HG03469 (cell line): ENCODE results near the gene PEX16.

Experiments used
- ATAC-seq: cut with Tn5 transposase; IDR thresholded peaks from one replicate; pipeline ENCODE4 v1.9.1; 2021; ENCODE audit warnings: mild to moderate bottlenecking, moderate library complexity, moderate number of reproducible peaks; ENCODE audit not compliant: unreplicated experiment

The PEX16 gene

DNA sequence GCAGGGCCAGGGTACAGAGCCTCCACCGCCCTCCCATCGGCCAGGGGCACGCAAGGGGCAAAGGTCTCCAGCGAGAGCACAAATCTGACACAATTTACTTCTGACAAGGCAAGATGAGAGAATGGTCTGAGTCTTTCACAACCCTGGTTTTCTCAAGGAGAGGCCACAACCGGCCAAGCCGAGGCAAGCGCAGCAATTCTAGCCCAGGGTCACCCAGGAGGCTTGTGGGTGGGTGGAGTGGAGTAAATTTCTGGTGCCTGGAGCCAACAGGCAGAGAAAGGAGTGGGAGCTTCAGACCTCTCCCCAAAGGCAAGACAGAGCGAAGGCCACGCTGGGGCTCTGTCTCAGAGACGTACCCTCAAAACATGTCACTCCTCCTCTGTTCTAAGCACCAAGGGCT, 14.1 kb upstream of the PEX16 start:
- no peak for ATAC-seq

DNA sequence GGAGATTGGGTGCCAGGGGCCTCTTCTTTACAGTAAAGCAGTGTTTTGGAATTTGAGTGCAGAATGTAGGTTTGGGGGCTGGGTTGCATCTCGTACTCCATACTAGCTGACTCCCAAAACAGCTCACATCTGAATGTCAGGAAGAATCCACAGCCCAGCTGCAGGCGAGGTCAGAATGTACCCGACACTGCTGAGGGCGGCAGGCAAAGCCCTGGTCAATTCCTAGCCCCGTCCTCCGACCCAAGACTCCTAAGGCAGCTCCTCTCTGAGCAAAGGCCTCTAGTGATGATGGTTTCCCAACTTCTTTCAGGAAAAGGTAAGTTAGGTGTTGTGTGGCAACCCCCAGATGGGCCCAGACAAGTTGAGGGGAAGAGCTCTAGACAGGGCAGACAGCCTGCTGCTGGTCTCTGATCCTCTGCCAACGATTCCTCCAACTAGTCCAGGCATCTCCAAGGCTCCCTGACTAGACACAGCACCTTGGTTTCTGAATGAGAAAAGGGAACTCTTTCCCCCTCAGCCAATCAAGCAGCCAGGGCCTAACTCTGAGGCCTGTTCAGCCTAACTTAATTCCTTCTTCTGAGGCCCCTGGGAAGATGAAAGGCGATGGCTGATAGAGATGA, 13.4 kb upstream of the PEX16 start:
- ATAC-seq, result no peak

DNA sequence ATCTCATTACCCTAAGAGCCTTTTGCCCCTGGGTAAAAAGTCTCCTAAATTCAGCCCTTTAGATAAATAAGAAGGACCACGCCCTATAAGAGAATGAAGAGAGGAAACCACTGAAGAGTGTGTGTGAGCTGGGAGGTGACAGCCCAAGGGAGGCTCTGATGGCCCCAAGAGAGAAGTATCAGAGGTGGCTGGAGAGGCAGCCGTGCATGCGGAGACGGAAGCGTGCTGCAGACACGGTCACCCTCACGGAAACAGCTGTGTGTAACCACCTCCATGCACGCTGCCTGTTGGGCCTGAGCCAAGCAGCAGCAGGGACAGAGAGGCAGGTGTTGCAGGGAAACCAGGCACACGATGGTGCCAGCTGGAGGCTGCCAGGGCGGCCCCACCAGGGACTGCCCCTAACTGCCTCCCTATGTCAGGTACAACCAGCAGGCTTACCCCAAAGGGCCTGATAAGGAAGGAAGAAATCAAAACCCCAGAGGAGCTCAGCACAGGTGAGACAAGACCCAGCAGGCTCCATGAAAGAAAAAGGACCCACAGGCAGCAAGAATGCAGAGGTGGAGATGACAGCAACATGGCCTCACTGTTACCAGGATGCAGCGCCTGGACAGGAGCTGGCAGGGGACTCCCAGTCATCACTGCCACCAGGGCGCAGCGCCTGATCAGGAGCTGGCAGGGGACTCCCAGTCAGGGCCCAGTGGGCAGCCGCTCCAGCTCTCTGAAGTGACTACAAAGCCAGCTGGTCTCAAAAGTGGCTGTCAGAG, 12.5 kb upstream of the PEX16 start:
- peak; percentile 89 for ATAC-seq

DNA sequence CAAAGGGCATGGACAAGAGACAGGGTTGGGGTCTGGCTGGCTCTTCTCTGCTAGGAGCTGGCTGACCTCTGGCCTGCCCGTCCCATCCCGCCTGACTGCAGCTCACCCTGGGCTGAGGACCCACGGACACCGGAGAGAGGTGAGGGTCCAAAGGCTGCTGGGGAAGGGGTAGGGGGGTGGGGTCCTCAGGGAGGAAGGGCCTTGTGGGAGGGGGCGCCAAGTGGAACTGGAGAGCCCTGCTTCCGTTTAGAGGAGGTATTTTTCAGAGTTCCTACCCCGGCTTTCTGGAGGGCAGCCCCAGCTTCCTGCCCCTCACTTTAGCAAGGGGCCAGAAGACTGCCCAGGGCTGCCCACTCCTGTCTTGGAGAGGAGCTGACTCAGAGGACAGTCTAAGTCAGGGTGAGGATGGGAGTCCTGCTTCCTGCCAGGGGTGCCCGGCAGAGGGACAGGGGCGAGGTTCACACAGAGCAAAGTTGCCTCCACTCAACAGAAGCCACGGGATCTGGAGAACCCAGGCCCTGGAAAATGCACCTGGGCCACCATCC, 11.9 kb upstream of the PEX16 start:
- peak; percentile 3 for ATAC-seq

DNA sequence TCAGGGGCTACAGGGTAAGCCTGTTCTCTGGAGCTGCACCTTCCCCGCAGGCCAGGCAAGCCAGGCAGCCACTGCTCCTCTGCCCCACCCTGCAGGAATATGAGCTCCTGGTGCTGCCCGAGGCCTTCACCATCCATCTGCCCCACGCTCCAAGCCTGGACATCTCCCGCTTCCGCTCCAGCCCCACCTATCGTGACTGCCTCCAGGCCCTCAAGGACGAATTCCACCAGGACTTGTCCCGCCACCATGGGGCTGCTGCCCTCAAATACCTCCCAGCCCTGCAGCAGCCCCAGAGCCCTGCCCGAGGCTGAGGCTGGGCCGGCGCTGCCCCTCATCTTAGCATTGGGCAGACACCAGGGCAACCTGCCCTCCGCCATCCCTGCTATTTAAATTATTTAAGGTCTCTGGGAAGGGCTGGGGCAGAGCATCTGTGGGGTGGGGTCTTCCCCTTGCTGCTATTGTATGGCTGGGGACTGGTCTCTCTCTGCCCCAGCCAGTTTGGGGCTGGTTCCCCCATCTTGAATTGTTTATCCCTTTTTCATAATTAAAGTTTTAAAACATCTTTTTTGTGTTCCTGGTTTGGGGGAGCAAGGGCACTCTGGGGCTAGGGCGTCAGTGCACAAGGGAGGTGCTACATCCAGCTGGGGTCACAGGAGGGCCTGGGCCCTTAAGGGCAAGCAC, 11.0 kb upstream of the PEX16 start:
- ATAC-seq, result no peak

DNA sequence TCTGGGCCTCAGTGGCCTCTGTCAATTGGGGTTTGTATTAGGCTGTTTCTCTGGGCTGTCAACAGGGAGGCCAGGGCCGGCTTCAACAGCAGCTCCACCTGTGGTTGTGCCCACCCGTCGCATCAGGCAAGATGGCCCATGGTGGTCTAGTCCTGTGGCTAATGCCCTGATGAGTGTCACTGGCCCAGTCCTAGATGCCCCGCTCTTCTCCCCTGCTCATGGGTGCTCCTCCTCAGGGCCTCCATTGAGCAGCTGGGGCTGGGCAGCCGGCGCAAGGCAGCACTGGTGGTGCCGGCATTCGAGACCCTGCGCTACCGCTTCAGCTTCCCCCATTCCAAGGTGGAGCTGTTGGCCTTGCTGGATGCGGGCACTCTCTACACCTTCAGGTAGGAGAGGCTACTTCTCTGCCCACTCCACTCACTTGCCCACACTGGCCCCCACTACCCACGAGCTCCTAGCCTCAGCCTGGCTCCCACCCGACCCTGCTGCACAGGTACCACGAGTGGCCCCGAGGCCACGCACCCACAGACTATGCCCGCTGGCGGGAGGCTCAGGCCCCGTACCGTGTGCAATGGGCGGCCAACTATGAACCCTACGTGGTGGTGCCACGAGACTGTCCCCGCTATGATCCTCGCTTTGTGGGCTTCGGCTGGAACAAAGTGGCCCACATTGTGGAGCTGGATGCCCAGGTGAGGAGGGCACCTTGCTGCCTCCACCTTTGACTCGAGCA, 10.2 kb upstream of the PEX16 start:
- no peak for ATAC-seq

DNA sequence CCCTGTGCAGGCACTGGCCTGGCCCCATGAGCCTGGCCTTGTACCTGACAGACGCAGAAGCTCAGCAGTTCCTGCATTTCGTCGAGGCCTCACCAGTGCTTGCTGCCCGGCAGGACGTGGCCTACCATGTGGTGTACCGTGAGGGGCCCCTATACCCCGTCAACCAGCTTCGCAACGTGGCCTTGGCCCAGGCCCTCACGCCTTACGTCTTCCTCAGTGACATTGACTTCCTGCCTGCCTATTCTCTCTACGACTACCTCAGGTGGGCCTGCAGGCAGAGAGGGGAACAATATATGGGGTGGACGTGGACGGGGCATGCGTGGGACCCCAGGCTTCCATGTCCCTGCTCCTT, 9.6 kb upstream of the PEX16 start:
- no peak for ATAC-seq

DNA sequence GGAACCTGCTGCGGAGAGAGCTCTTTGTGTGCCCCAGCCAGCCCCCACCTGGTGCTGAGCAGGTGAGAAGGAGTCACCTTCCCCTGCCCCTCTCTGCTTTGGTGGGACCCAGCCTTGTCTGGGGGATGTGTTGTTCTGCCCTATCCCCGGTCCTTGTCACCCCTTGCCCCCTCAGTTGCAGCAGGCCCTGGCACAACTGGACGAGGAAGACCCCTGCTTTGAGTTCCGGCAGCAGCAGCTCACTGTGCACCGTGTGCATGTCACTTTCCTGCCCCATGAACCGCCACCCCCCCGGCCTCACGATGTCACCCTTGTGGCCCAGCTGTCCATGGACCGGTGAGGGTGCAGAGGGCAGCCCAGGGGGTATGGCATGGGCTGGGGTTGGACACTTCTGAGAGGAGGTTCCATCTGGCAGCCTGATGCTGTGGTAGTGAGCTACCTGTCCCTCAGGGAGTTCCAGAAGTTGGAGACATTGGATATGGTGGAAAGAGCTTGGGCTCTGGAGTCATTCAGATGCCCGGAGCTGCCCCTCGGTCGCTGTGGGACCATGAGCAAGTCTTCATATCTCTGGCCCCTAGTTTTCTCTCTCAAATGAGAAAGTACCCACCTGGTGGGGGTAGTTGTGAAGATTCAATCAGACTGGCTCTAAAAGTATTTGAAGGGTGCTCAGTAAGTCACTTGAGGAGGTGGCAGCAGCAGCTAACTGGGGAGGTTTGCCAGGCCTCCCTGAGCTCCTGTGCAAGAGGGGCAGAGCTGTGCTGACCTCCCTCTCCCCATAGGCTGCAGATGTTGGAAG, 9.1 kb upstream of the PEX16 start:
- ATAC-seq, result no peak

DNA sequence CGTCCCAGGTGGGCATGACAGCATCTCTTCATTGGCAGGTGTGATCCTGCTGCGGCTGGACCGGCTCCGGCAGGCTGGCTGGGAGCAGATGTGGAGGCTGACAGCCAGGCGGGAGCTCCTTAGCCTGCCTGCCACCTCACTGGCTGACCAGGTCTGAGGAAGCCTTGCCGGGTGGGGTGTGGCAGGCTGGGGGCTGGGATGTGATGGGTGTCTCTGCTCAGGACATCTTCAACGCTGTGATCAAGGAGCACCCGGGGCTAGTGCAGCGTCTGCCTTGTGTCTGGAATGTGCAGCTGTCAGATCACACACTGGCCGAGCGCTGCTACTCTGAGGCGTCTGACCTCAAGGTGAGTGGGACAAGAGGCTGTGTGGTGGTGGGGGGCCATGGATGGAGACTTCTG, 8.3 kb upstream of the PEX16 start:
- ATAC-seq, result no peak

DNA sequence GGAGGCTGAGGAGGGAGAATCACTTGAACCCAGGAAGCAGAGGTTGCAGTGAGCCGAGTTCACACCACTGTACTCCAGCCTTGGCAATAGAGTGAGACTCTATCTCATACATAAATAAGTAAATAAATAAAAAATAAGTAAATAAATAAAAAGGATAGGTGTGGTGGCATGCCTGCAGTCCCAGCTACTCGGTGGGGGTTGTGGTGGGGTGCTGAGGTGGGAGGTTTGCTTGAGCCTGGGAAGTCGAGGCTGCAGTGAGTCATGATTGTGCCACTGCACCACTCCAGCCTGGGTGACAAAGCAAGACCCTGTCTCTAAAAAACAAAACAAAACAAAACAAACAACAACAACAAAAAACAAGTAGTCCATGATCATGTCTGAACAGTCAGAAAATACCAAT, 7.9 kb upstream of the PEX16 start:
- ATAC-seq, result no peak

DNA sequence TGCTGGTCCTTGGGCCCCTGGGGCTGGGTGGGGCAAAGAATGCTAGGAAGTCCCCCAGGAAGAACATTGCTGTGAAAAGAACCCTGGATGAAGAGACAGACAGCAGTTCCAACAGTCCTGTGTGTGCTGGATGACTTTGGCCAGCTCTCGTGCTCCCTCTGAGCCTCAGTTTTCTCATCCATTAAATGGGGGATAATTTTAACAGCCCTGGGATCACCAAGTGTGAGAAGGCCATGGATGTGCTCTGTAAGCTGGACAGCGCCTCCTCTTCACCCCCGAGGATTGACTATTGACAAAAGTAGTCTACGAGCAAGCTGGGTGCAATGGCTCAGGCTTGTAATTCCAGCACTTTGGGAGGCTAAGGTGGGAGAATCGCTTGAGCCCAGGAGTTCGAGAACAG, 7.2 kb upstream of the PEX16 start:
- ATAC-seq, result no peak

DNA sequence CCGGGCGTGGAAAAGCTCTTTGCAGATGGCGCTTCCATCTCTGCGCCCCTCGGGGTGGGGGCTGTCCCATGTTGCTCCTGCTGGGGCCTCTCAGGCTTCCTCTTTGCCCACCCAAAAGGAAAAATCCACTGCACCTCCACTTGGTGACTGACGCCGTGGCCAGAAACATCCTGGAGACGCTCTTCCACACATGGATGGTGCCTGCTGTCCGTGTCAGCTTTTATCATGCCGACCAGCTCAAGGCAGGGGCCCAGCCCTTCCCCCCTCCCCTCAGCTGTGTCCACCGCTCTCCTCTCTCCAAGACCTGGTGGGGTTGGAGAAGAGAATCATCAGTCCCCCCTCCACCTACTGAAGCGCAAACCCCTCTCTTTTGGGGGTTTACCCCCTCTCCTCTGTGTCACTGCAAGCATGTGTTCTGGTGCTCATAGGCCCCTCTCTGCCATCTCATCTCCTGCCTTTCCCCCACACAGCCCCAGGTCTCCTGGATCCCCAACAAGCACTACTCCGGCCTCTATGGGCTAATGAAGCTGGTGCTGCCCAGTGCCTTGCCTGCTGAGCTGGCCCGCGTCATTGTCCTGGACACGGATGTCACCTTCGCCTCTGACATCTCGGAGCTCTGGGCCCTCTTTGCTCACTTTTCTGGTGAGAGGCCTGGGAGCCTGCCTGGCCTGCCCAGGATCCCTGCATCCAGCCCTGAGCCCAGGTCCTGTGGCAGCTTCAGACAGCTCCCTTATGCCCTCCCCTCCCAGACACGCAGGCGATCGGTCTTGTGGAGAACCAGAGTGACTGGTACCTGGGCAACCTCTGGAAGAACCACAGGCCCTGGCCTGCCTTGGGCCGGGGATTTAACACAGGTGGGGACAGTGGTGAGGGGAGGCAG, 6.6 kb upstream of the PEX16 start:
- no peak for ATAC-seq

DNA sequence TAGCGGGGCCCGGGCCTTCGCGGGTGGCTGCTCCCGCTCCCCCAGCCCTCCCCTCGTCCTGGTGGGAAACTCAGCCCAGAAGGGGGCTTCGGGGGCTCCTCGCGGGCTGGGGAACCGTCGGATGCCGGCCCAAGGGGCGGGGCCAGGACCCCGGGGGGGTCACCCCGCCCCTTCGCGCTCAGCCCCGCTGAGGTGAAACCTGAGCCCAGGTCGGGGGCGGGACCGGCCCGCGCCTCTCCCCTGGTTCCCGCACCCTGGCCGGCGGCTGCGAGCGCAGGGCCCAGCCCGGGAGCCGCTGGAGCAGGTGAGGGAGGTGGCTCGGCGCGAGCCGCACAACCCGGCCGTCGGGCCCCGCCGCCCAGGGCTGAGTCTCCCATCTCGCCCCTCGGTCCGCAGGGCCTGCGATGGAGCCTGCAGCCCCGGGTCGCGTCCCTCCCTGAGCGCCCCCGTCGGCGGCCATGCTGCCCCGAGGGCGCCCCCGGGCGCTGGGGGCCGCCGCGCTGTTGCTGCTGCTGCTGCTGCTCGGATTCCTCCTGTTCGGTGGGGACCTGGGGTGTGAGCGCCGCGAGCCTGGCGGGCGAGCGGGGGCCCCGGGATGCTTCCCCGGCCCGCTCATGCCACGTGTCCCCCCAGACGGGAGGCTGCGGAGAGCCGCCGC, 4.9 kb upstream of the PEX16 start, which contains the start of gene LARGE2:
Gene LARGE2, plus strand, starts transcription at position 232 of the 658 bp plus-strand sequence. Its CDS starts 227 bp downstream, at position 459.
- no peak for ATAC-seq

DNA sequence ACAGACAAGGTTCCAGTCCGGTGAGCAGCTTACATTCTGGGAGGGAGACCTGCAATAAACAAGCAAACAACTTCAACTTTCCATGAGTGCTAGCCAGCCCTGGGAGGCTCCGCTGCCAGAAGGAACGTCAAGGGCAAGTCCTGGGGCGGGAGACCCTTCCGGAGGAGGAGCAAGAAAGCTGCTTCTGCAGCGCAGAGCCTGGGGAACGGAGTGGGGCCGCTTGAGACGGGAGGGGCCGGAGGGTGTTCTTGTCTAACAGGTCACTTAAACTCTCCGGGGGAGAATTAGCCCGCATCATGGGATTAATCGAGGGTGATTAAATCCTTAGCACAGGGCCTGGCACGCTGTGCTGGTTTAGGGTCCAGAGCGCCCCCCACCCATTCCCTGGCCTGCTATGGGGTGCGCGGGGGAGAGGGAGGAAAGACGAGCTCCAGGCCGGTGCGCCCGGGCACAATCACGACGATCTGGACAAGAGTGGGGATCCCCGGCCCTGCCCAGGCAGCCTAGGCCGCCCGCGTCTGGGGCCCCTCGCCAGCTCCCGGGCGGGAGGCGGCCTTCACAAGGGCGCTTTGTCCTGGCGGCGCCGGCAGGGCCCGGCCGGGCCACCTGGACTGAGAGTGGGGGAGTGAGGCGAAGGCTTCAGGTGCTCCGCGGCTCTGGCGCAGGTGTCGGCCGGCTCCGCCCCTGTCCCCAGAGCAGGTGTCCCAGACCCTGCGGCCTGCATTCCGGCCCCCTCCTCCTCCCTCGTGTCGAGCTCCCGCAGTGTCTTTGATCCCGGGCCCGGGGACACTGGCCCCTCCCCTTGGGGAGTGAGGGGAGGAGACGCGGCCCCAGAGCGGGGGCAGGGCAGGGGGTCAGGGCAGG, 4.1 kb upstream of the PEX16 start:
- ATAC-seq, result no peak

DNA sequence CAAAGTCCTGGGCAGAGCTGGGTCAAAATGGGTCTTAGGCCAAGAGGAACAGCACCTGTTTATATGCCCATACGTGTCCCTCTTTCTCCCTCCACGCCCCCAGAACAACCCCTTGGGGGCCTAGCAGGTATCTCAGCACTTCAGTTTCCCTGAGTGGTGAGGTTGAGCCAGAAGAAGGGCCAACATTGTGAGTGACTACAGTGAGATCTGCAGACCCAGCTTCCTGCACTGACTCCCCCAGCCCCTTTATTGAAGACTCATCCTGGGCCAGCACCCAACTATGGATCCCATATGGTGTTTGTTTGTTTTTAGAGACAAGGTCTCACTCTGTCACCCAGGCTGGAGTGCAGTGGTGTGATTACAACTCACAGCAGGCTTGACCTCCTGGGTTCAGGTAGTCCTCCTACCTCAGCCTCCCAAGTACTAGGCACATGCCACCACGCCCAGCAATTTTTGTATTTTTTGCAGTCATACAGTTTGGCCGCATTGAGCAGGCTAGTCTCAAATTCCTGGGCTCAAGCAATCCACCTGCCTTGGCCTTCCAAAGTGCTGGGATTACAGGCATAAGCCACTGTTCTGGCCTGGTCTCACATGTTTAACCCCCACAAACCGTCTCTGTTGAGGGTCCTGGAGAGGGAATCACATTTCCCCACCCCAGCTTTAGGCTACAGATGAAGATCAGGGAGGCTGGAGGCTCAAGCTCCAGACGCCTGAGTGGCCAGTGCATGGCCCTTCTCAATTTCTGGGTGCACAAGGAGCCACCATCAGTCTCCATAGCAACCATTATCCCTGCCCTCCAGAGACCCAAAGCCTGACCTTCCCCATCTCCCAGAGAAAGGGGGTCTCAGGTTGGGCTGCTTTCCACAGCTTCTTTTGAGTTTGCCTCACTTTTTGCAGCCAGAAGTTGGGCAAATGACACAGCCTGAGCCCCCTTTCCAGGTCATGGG, 3.1 kb upstream of the PEX16 start:
- no peak for ATAC-seq

DNA sequence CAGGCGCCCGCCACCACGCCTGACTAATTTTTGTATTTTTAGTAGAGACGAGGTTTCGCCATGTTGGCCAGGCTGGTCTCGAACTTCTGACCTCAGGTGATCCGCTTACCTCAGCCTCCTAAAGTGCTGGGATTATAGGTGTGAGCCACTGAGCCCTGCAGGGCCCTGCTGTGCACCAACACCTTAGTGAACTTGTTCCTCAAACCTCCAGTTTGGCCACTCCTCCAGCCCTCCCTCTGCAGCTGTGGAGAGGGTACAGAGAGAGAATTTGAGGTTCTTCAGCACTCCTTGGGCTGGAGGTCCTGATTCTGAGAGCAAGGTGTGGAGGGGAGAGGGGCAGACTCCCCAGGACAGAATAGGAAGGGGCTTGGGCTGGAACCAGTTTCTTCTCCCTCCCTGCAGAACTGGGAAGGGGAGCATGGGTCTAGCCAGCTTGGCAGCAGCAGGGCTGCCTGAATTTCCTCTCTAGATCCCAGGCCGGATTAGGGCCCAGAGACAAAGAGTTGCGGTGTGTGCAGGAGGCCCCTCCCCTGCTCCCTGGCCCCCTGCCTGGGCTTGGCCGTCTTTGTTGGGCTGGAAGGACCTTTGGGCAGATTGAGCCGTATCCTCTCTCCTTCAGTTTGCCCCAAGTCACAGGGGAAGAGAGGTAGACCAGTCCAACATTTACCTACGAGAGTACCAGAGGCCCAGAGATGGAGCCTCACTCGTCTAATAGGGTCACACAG, 2.3 kb upstream of the PEX16 start:
- no peak for ATAC-seq
